Liver (tissue), 3 donors: Measurements from ENCODE around the gene CCR2.

Experiments
- CTCF ChIP-seq: fragments of 150-350 bp; IDR thresholded peaks from 2 replicates; pipeline ENCODE4 v1.5.1; 2017; ENCODE audit warnings: improper control_type of control experiment, low read depth, low read length; ENCODE audit not compliant: missing input control
- TAF1 ChIP-seq: conservative IDR thresholded peaks from 2 replicates; pipeline ENCODE4 v1.6.1; 2016; ENCODE audit warnings: antibody characterized with exemption, mild to moderate bottlenecking
- YY1 ChIP-seq: IDR thresholded peaks from 2 replicates; pipeline ENCODE4 v1.6.1; 2016; ENCODE audit warnings: antibody characterized with exemption, mild to moderate bottlenecking
- donor health status: healthy.
- donor health status: healthy.

- TF ChIP-seq CTCF (no peak), TAF1 (no peak), YY1 (no peak)
These were observed 12.0 kb downstream of the CCR2 start for GRCh38 chr3:46365737-46366524.
